GM19463 (cell line): Measurements from ENCODE around the gene MAST4.

ENCODE experiments used
- ATAC-seq: cut with Tn5 transposase; IDR thresholded peaks from one replicate; pipeline ENCODE4 v1.9.1; 2021; ENCODE audit warnings: mild to moderate bottlenecking, moderate library complexity; ENCODE audit not compliant: unreplicated experiment

Gene MAST4

GRCh38 chr5:67031692-67032091, 435.5 kb downstream of the MAST4 start:
- no peak for ATAC-seq

GRCh38 chr5:67032921-67033664, 436.9 kb downstream of the MAST4 start:
- ATAC-seq: no peak

- ATAC-seq: no peak
Observed at GRCh38 chr5:67033880-67034651, 437.9 kb downstream of the MAST4 start.

- ATAC-seq: no peak
Observed at GRCh38 chr5:67035098-67035740, 439.0 kb downstream of the MAST4 start.

- no peak for ATAC-seq
Observed at GRCh38 chr5:67037171-67037570, 441.0 kb downstream of the MAST4 start.

- no peak for ATAC-seq
Observed at GRCh38 chr5:67038817-67039603, 442.8 kb downstream of the MAST4 start.

- ATAC-seq: no peak
Observed at GRCh38 chr5:67042176-67043003, 446.2 kb downstream of the MAST4 start.

GRCh38 chr5:67043796-67044511, 447.8 kb downstream of the MAST4 start:
- no peak for ATAC-seq

- ATAC-seq: no peak
Observed at GRCh38 chr5:67045816-67046740, 449.9 kb downstream of the MAST4 start.

- ATAC-seq: no peak
Observed at GRCh38 chr5:67047160-67047559, 451.0 kb downstream of the MAST4 start.

GRCh38 chr5:67047616-67048015, 451.4 kb downstream of the MAST4 start:
- no peak for ATAC-seq

GRCh38 chr5:67050125-67050524, 453.9 kb downstream of the MAST4 start:
- ATAC-seq: no peak

GRCh38 chr5:67050635-67051034, 454.4 kb downstream of the MAST4 start:
- no peak for ATAC-seq

GRCh38 chr5:67051164-67051563, 455.0 kb downstream of the MAST4 start:
- ATAC-seq: no peak

GRCh38 chr5:67052034-67052433, 455.8 kb downstream of the MAST4 start:
- no peak for ATAC-seq

GRCh38 chr5:67053229-67053628, 457.0 kb downstream of the MAST4 start:
- ATAC-seq: no peak

- no peak for ATAC-seq
Observed at GRCh38 chr5:67058998-67059743, 463.0 kb downstream of the MAST4 start.
